Measurements from ENCODE around the gene IL16. TPM values are rescaled to one million over a fixed set of nuclear protein-coding genes. Genes with fewer than 3 reads are reported as not detected.

IL16 gene
- total RNA-seq, 4 donors from 2014 or later, result 13.5 to 34.9 (median 19.8) TPM

GRCh38 chr15:81182756-81183438, 13.8 kb upstream of the IL16 start:
- intact Hi-C loops (cut with DNase I), result no loop called here

GRCh38 chr15:81183439-81183775, 13.3 kb upstream of the IL16 start:
- peaks cover 0 to 23% (median 10%) of the 10 kb centered on the region in 4 donors for H3K4me1 ChIP-seq
- H3K27me3 ChIP-seq, result peaks cover 0 to 38% (median 2%) of the 10 kb centered on the region in 4 donors
- no peaks in the 10 kb centered on the region for H3K9me3 ChIP-seq
- no peaks in the 10 kb centered on the region for H3K36me3 ChIP-seq
- H3K27ac ChIP-seq (replicated peaks in 1 of 4), result peak overlapping the region; percentile 56 to 72 (median 67)
- peak overlapping the region; percentile 41 to 57 (median 47) for H3K4me3 ChIP-seq
- 62% methylated on average over 4 of the region's 4 CpGs for WGBS
- DNase-seq (ENCODE audit: extremely low spot score), result no peak
- intact Hi-C loops (cut with DNase I), result no loop called here
- no peak for TF ChIP-seq POLR2AphosphoS5 (IDR thresholded peaks at IDR 0.05)
- no peak for TF ChIP-seq POLR2A (IDR thresholded peaks at IDR 0.05; ENCODE audit: low read depth)
- TF ChIP-seq CTCF (IDR thresholded peaks at IDR 0.05), result no peak
- no peak for TF ChIP-seq EP300 (IDR thresholded peaks at IDR 0.05)

More at GRCh38 chr15:81182756-81183438, 13.8 kb upstream of the IL16 start:
- WGBS, result 30% methylated on average over 9 of the region's 13 CpGs
- Histone ChIP-seq H3K36me3 (no peaks in the 10 kb centered on the region), H3K4me3 (peak overlapping the region; percentile 41 to 57 (median 47)), H3K27me3 (peaks cover 0 to 38% (median 2%) of the 10 kb centered on the region in 4 donors), H3K27ac (replicated peaks in 1 of 4) (peak overlapping the region; percentile 56 to 72 (median 67)), H3K9me3 (no peaks in the 10 kb centered on the region), H3K4me1 (peaks cover 0 to 23% (median 10%) of the 10 kb centered on the region in 4 donors)
- no peak for TF ChIP-seq POLR2AphosphoS5 (IDR thresholded peaks at IDR 0.05)
- TF ChIP-seq CTCF (IDR thresholded peaks at IDR 0.05), result no peak
- no peak for TF ChIP-seq POLR2A (IDR thresholded peaks at IDR 0.05; ENCODE audit: low read depth)
- no peak for TF ChIP-seq EP300 (IDR thresholded peaks at IDR 0.05)
- DNase-seq (ENCODE audit: extremely low spot score), result no peak

GRCh38 chr15:81184188-81184587, 12.5 kb upstream of the IL16 start:
- Histone ChIP-seq H3K27ac (replicated peaks in 1 of 4) (peak overlapping the region; percentile 56 to 72 (median 67)), H3K36me3 (no peaks in the 10 kb centered on the region), H3K9me3 (no peaks in the 10 kb centered on the region), H3K4me3 (peak overlapping the region; percentile 41 to 57 (median 47)), H3K4me1 (peaks cover 0 to 23% (median 12%) of the 10 kb centered on the region in 4 donors), H3K27me3 (peaks cover 0 to 36% (median 2%) of the 10 kb centered on the region in 4 donors)
- intact Hi-C loops (cut with DNase I), result no loop called here
- TF ChIP-seq EP300 (IDR thresholded peaks at IDR 0.05), result no peak
- peak in 1 of 2 donors; percentile 64 for TF ChIP-seq POLR2AphosphoS5 (IDR thresholded peaks at IDR 0.05)
- no peak for DNase-seq (ENCODE audit: extremely low spot score)
- 52% methylated on average over 5 of the region's 5 CpGs for WGBS

- H3K36me3 ChIP-seq, result no peaks in the 10 kb centered on the region
- H3K27ac ChIP-seq (replicated peaks in 1 of 4), result peak overlapping the region in 3 of 4 donors; percentile 9 to 72 (median 41)
- no peak for DNase-seq (ENCODE audit: extremely low spot score)
- H3K27me3 ChIP-seq, result peaks cover 0 to 25% (median 2%) of the 10 kb centered on the region in 4 donors
- 78% methylated on average over 5 of the region's 5 CpGs for WGBS
- TF ChIP-seq POLR2A (IDR thresholded peaks at IDR 0.05; ENCODE audit: low read depth) (no peak), POLR2AphosphoS5 (IDR thresholded peaks at IDR 0.05) (no peak), EP300 (IDR thresholded peaks at IDR 0.05) (no peak), CTCF (IDR thresholded peaks at IDR 0.05) (no peak)
- no peak overlapping the region for H3K4me3 ChIP-seq
- H3K4me1 ChIP-seq, result peaks cover 0 to 26% (median 13%) of the 10 kb centered on the region in 4 donors
- H3K9me3 ChIP-seq, result no peaks in the 10 kb centered on the region
- intact Hi-C loops (cut with DNase I), result no loop called here
Observed at GRCh38 chr15:81185631-81186295, 10.9 kb upstream of the IL16 start.

GRCh38 chr15:81188354-81188753, 8.3 kb upstream of the IL16 start:
- DNase-seq (ENCODE audit: extremely low spot score), result no peak
- Histone ChIP-seq H3K27me3 (peaks cover 0 to 9% (median 2%) of the 10 kb centered on the region in 4 donors), H3K9me3 (no peaks in the 10 kb centered on the region), H3K36me3 (no peaks in the 10 kb centered on the region), H3K27ac (replicated peaks in 1 of 4) (peak overlapping the region in 3 of 4 donors; percentile 57 to 66 (median 63)), H3K4me3 (no peak overlapping the region), H3K4me1 (peaks cover 0 to 12% (median 3%) of the 10 kb centered on the region in 4 donors)
- intact Hi-C loops (cut with DNase I), result no loop called here
- 92% methylated on average over 8 of the region's 8 CpGs for WGBS
- TF ChIP-seq POLR2A (IDR thresholded peaks at IDR 0.05; ENCODE audit: low read depth), result no peak
- no peak for TF ChIP-seq POLR2AphosphoS5 (IDR thresholded peaks at IDR 0.05)
- no peak for TF ChIP-seq EP300 (IDR thresholded peaks at IDR 0.05)
- TF ChIP-seq CTCF (IDR thresholded peaks at IDR 0.05), result no peak
